ENCODE results near the gene TFB1M.
"Not testable (repeated sequence)": the region's sequence is repeated elsewhere in the genome, so short reads cannot be mapped to it uniquely, and the experiment has no call there.

The TFB1M gene

GRCh38 chr6:155314092-155314772, at the start of gene TFB1M:
TSS of gene TFB1M (minus strand) at chr6:155314484. CDS start at chr6:155314428, 56 bp downstream.
- DNase-seq, result peak; percentile 100

- DNase-seq, result not testable (repeated sequence)
Measured at GRCh38 chr6:155364021-155364420, 49.7 kb upstream of the TFB1M start.

DNA sequence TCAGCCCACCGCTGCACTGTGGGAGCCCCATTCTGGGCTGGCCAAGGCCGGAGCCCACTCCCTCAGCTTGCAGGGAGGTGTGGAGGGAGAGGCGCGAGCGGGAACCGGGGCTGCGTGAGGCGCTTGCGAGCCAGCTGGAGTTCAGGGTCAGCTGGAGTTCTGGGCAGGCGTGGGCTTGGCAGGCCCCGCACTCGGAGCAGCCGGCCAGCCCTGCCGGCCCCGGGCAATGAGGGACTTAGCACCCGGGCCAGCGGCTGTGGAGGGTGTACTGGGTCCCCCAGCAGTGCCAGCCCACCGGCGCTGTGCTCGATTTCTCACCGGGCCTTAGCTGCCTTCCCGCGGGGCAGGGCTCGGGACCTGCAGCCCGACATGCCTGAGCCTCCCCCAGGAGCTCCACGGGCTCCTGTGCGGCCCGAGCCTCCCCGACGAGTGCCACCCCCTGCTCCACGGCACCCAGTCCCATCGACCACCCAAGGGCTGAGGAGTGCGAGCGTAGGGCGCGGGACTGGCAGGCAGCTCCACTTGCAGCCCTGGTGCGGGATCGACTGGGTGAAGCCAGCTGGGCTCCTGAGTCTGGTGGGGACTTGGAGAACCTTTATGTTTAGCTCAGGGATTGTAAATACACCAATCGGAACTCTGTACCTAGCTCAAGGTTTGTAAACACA, 48.8 kb upstream of the TFB1M start:
- not testable (repeated sequence) for DNase-seq

DNA sequence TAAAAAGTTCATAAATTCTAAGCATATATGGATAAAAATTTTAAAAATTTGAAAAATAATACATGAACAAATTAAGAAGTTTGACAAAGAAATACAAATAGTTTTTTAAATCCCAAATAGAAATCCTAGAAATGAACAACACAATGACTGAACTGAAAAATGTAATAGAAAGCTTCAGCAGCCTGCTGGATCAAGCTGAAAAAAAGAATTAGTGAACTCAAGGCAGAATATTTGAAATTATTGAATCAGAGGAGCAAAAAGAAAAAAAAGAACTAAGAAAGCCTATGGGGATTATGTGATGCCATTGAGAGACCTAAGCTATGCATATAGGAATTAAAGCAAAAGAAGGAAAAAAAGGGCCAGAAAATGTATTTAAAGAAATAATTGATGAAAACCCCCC, 39.9 kb upstream of the TFB1M start:
- no peak for DNase-seq

GRCh38 chr6:155352811-155353210, 38.5 kb upstream of the TFB1M start:
- DNase-seq, result no peak

GRCh38 chr6:155352130-155352420, 37.8 kb upstream of the TFB1M start:
- no peak for DNase-seq

- no peak for DNase-seq
Measured at GRCh38 chr6:155351273-155352129, 37.2 kb upstream of the TFB1M start.

GRCh38 chr6:155349956-155350355, 35.7 kb upstream of the TFB1M start:
- no peak for DNase-seq

DNA sequence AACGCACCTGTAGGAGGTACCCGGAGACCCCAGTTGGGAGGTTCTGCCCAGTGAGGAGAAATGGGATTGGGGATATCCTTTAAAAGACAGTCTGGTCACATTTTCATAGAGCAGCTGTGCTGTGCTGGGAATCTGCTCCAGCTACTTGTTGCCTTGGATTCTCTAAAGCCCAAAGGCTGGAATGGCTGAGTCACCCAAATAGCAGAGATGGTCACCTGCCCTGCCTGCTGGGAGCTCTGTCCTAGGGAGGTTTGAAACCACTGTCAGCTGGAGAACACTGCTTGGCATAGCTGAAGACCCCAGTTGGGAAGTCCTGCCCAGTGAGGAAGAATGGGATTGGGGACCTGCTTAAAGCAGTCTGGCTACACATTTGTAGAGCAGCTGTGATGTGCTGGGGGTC, 34.8 kb upstream of the TFB1M start:
- no peak for DNase-seq

DNA sequence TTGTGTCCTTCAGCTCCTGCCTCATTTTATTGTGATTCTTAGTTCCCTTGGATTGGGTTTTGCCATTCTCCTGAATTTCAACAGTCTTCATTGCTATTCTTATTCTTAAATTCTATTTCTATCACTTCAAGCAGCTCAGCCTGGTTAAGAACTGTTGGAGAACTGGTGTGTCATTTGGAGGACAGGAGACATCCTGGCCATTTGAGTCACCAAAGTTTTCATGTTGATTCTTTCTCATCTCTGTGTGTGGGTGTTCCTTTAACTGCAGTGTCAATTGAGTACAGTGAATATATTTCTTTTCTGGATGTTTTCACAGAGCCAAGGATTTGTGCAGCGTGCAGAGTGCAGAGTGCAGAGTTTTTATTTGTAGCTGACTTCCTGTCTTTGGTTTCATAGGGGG, 33.5 kb upstream of the TFB1M start:
- no peak for DNase-seq

DNA sequence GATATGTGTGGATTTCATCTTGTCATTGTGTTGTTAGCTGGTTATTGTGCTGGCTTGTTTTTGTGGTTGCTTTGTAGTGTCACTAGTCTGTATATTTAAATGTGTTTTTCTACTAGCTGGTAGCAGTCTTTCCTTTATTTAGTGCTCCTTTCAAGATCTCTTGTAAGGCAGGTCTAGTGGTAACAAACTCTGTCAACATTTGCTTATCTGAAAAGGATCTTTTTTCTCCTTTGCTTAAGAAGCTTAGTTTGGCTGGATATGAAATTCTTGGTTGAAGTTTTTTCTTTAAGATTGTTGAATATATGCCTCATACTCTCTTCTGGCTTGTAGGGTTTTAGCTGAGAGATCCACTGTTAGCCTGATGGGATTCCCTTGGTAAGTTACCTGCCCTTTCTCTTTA, 32.7 kb upstream of the TFB1M start:
- DNase-seq, result no peak

DNA sequence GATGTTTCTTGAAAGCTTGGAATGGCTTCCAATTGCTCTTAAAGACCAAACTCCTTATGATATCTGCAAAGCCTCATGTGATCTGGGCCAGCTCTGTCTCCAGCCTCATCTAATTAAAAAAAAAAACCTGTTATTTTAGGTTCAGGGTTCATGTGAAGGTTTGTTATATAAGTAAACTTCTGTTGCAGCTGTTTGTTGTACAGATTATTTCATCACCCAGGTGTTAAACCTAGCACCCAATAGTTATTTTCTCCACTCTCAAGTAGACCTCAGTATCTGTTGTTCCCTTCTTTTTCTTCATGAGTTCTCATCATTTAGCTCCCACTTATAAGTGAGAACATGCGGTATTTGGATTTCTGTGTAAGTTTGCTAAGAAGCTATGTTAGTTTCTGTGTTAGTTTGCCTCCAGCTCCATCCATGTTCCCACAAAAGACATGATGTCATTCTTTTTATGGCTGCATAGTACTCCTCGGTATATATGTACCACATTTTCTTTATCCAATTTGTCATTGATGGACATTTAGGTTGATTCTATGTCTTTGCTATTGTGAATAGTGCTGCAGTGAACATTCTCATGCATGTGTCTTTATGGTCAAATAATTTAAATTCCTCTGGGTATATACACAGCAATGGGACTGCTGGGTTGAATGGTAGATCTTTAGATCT, 30.2 kb upstream of the TFB1M start:
- DNase-seq, result no peak

- DNase-seq, result peak; percentile 74
Measured at GRCh38 chr6:155341130-155341828, 27.0 kb upstream of the TFB1M start.

DNA sequence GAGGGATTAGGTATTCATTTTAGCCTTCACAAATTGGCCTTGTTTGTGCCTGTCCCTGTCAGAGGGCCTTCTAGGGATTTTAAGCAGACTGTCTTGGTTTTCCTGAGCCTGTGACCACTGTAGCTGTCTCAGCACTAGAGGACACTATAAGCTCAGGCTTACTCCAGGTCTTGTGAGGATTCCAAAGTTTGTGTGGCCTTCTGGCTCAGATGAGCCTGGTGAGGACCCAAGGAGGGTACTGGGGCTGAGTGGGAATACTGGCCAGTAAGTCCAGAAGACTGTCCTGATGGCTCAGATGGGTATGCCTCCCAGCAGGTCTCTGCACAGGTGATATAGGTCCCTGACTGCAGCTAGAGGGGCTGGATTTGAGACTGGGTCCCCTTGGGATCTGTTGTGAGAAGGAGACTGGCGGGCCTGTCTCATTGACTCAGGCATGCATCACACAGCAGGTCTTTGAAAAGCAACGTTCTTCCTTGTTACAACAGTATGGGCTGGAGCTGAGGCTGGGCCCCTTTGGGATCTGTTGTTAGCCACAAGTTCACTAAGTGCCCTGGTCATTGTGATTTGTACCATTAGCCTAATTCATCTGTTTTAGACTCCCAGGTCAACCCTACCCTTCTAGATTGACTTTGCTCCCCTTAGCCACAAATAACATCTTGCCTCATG, 26.3 kb upstream of the TFB1M start:
- peak; percentile 47 for DNase-seq

DNA sequence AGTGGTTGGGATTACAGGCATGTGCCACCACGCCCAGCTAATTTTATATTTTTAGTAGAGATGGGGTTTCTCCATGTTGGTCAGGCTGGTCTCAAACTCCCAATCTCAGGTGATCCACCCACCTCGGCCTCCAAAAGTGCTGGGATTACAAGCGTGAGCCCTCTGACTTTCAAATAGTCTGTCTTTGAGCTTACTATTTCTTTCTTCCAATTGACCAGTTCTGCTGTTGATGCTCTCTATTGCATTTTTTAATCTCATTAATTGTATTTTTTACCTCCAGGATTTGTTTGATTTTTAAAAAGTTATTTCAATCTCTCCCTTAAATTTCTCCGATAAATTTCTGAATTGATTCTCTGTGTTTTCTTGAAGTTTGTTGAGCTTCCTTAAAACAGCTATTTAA, 25.6 kb upstream of the TFB1M start:
- not testable (repeated sequence) for DNase-seq

DNA sequence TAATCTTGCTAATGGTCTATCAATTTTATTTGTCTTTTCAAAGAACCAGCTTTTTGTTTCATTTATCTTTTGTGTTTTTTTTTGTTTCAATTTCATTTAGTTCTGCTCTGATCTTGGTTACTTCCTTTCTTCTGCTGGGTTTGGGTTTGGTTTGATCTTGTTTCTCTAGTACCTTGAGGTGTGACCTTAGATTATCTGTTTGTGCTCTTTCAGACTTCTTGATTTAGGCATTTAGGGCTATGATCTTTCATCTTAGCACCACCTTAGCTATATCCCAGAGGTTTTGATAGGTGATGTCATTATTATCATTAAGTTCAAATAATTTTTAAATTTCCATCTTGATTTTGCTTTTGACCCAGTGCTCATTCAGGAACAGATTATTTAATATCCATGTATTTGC, 24.0 kb upstream of the TFB1M start:
- not testable (repeated sequence) for DNase-seq

GRCh38 chr6:155335265-155335664, 21.0 kb upstream of the TFB1M start:
- DNase-seq, result no peak

- DNase-seq, result not testable (repeated sequence)
Measured at GRCh38 chr6:155334073-155334472, 19.8 kb upstream of the TFB1M start.

DNA sequence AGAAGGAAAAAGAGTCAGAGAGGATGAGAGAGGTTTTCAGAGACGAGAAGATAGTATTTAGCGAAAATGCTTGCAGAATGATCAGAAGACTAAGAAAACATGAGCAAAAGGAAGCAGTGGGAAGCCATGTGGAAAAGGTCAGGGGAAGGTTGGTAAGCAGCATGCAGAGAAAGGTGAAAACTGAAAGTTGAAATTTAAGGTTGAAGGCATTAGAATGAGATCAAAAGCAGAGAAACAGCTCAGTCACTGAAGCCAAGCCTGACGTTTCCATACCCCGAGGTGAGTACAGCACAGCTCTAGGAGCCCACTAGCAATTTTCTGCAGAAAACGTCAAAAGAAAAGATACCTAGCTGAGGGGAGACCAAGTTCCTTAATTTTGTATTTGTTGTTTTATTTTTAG, 19.1 kb upstream of the TFB1M start:
- DNase-seq, result no peak

DNA sequence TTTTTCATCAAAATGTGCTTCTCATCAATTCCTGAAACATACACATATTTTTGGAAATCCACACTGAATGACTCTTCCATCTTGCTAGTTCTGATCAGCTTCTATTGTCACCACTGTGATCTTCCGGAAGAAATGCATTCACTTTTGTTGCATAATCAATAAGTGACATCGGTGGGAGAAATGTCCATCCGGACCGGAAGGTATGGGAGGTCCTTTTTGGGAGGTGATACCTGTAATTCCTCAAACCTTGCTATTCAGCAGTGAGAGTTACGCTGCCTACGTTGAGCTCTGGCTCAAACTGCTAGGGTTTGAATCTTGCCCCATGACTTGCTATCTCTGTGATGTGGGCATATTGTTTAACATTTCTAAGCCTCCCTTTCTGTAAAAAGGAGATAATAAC, 16.6 kb upstream of the TFB1M start:
- DNase-seq, result no peak

DNA sequence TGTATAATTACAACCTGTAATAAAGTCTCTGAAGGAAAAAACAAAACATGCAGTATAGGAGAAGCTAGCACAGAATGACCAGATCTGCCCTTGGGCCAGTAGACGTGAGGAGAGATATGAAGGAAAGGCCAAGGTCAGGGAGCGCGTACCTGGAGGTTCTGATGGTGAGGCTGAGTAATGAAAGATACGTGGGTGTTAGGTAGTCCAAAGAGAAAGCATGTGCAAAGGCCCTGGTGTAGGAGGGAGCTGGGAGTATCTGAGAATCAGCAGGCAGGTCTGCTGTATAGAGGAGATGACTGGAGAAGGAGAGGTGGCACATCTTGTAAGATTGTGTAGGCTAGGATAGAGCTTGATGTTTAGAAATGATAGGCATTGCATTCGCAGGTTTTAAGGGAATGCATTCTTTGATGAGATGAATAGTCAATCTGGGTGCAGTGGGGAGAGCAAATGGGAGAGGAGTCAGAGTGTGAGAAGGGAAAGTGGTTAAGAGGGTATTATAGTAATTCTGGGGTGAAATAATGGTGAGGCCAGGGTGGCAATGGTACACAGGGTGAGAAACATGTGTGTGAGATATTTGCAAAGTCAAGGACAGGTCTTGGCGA, 15.9 kb upstream of the TFB1M start:
- no peak for DNase-seq

Measured in hematopoietic multipotent progenitor cell treated with erythropoietin and hydrocortisone succinate and interleukin-3 and kit ligand, for 4 days (in vitro differentiated cells).